Subcutaneous abdominal adipose tissue (tissue), 5 donors: Measurements from ENCODE around the gene TSPAN18.

ENCODE experiments used
- H3K27ac ChIP-seq: one replicate; pipeline ENCODE4 v1.7.0; 2013; ENCODE audit warnings: low read depth, mild to moderate bottlenecking, inconsistent platforms, low read length, moderate library complexity
- H3K27me3 ChIP-seq, 5 donors: one replicate each; pipeline ENCODE4 v1.7.0; 2013; ENCODE audit warnings: low read length in 5 of 5, inconsistent platforms in 1 of 5; ENCODE audit not compliant: control insufficient read depth in 5 of 5, insufficient read depth in 4 of 5
- H3K36me3 ChIP-seq, 5 donors: one replicate each; pipeline ENCODE4 v1.7.0; 2013; ENCODE audit warnings: low read length in 5 of 5; ENCODE audit not compliant: control insufficient read depth in 5 of 5, insufficient read depth in 5 of 5
- H3K4me1 ChIP-seq, 5 donors: one replicate each; pipeline ENCODE4 v1.7.0; 2013; ENCODE audit warnings: low read length in 5 of 5, mild to moderate bottlenecking in 3 of 5, moderate library complexity in 1 of 5; ENCODE audit not compliant: control insufficient read depth in 5 of 5, insufficient read depth in 5 of 5
- H3K4me3 ChIP-seq, 5 donors: one replicate each; pipeline ENCODE4 v1.7.0; 2013; ENCODE audit warnings: low read length in 5 of 5, low read depth in 1 of 5
- H3K9ac ChIP-seq, 5 donors: one replicate each; pipeline ENCODE4 v1.7.0; 2013; ENCODE audit warnings: low read length in 5 of 5, mild to moderate bottlenecking in 4 of 5, moderate library complexity in 3 of 5
- H3K9me3 ChIP-seq, 5 donors: one replicate each; pipeline ENCODE4 v1.7.0; 2013; ENCODE audit warnings: low read length in 5 of 5; ENCODE audit not compliant: control insufficient read depth in 5 of 5
- donor health status: healthy.
- donor health status: healthy.
- donor health status: healthy.
- donor health status: healthy.
- donor health status: healthy.

TSPAN18 gene

DNA sequence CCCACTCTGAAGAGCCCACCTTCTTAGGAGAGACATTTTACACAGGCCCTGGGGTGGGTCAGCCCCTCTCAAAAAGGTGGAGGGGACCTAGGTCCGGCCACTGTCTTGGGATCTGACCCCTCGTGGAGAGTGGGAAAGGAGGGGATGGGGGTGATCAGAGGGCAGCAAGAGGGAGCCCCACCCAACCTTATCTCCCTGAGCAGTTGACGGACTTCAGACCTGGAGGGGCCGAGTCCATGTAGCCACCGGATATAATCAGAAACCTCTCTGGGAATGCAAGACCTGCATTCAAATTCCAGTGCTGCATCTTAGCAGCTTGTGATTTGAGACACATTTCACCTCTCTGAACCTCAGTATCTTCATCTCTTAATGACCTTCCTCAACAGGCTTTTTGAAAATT lies 179.9 kb downstream of the TSPAN18 start:
- H3K9ac ChIP-seq = no peak overlapping the region
- peaks cover 0 to 12% (median 6%) of the 10 kb centered on the region in 5 donors for H3K4me1 ChIP-seq
- H3K27me3 ChIP-seq = peaks cover 0 to 2% (median 0%) of the 10 kb centered on the region in 5 donors
- no peak overlapping the region for H3K27ac ChIP-seq
- peaks cover 0 to 5% (median 0%) of the 10 kb centered on the region in 5 donors for H3K36me3 ChIP-seq
- H3K4me3 ChIP-seq = no peak overlapping the region
- H3K9me3 ChIP-seq = no peaks in the 10 kb centered on the region

DNA sequence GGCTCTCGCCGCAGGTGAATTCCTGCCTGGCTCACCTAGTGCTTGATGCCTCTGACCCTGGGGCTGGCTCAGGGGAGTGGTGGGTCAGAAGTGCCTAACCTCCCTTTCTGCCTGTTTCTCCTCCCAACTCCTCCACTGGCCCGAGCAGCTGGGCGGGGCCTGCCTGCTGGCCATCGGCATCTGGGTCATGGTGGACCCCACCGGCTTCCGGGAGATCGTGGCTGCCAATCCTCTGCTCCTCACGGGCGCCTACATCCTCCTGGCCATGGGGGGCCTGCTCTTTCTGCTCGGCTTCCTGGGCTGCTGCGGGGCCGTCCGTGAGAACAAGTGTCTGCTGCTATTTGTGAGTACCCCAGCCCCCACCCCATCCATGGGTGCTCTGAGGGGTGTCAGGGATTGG lies 182.8 kb downstream of the TSPAN18 start:
- Histone ChIP-seq H3K27ac (no peak overlapping the region), H3K4me3 (no peak overlapping the region), H3K9me3 (no peaks in the 10 kb centered on the region), H3K9ac (no peak overlapping the region), H3K4me1 (peaks cover 0 to 16% (median 6%) of the 10 kb centered on the region in 5 donors), H3K27me3 (peaks cover 0 to 2% (median 0%) of the 10 kb centered on the region in 5 donors), H3K36me3 (peaks cover 0 to 6% (median 0%) of the 10 kb centered on the region in 5 donors)

- no peak overlapping the region for H3K27ac ChIP-seq
- peaks cover 0 to 25% (median 16%) of the 10 kb centered on the region in 5 donors for H3K4me1 ChIP-seq
- no peak overlapping the region for H3K4me3 ChIP-seq
- H3K9ac ChIP-seq = no peak overlapping the region
- peaks cover 0 to 2% (median 0%) of the 10 kb centered on the region in 5 donors for H3K27me3 ChIP-seq
- peaks cover 0 to 12% (median 0%) of the 10 kb centered on the region in 5 donors for H3K36me3 ChIP-seq
- no peaks in the 10 kb centered on the region for H3K9me3 ChIP-seq
These were observed 183.8 kb downstream of the TSPAN18 start for GRCh38 chr11:44910591-44910990.

- H3K36me3 ChIP-seq = peaks cover 0 to 12% (median 0%) of the 10 kb centered on the region in 5 donors
- peaks cover 0 to 31% (median 21%) of the 10 kb centered on the region in 5 donors for H3K4me1 ChIP-seq
- H3K9me3 ChIP-seq = no peaks in the 10 kb centered on the region
- no peaks in the 10 kb centered on the region for H3K27me3 ChIP-seq
- H3K4me3 ChIP-seq = peak overlapping the region in 1 of 5 donors; percentile 38
- H3K27ac ChIP-seq = no peak overlapping the region
- H3K9ac ChIP-seq = no peak overlapping the region
These were observed 184.5 kb downstream of the TSPAN18 start for GRCh38 chr11:44911029-44911814.

- no peak overlapping the region for H3K4me3 ChIP-seq
- no peaks in the 10 kb centered on the region for H3K9me3 ChIP-seq
- peaks cover 0 to 37% (median 26%) of the 10 kb centered on the region in 5 donors for H3K4me1 ChIP-seq
- H3K9ac ChIP-seq = no peak overlapping the region
- H3K36me3 ChIP-seq = peaks cover 0 to 12% (median 0%) of the 10 kb centered on the region in 5 donors
- H3K27ac ChIP-seq = no peak overlapping the region
- no peaks in the 10 kb centered on the region for H3K27me3 ChIP-seq
These were observed 185.7 kb downstream of the TSPAN18 start for GRCh38 chr11:44912270-44912987.

DNA sequence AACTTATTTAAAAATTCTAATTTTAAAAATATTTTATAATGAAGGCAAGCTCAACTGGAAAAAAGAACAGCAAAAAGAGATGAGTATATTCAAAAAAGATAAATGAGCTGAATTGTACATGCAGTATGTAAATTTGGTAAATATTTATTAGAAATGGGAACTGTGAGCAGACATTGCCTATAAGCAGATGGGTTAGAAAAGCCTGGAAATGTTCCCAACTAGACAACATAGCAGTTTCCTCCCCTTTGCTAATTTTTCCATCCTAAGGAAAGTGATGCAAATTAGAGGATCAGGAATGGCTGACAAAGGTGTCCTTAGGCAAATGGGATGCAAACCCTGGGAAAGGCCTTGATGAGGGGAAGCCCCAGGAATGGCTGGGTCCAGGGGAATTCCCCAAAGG lies 186.7 kb downstream of the TSPAN18 start:
- no peak overlapping the region for H3K4me3 ChIP-seq
- H3K27me3 ChIP-seq = no peaks in the 10 kb centered on the region
- peaks cover 0 to 37% (median 26%) of the 10 kb centered on the region in 5 donors for H3K4me1 ChIP-seq
- no peak overlapping the region for H3K27ac ChIP-seq
- H3K9ac ChIP-seq = no peak overlapping the region
- H3K36me3 ChIP-seq = peaks cover 0 to 12% (median 0%) of the 10 kb centered on the region in 5 donors
- no peaks in the 10 kb centered on the region for H3K9me3 ChIP-seq

DNA sequence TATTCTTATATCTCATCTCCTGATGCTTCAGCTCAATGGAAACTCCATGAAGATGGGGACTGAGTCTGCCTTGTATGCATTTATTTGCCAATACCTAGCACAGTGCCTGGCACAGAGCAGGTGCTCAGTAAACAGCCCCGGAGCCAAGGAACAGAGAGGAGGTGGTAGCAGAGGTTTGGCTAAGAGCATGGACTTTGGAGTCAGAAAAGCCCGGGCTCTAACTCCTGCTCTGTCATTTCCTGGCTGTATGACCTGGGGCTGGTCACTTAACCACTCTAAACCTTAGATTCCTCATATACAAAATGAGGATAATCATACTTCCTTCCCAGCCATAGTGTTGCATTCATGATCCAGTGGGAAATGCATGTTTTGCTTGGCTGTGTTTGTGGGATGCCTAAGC lies 187.3 kb downstream of the TSPAN18 start:
- H3K4me1 ChIP-seq = peaks cover 0 to 37% (median 26%) of the 10 kb centered on the region in 5 donors
- peaks cover 0 to 13% (median 3%) of the 10 kb centered on the region in 5 donors for H3K36me3 ChIP-seq
- no peaks in the 10 kb centered on the region for H3K27me3 ChIP-seq
- no peak overlapping the region for H3K27ac ChIP-seq
- H3K4me3 ChIP-seq = no peak overlapping the region
- H3K9me3 ChIP-seq = no peaks in the 10 kb centered on the region
- H3K9ac ChIP-seq = no peak overlapping the region

DNA sequence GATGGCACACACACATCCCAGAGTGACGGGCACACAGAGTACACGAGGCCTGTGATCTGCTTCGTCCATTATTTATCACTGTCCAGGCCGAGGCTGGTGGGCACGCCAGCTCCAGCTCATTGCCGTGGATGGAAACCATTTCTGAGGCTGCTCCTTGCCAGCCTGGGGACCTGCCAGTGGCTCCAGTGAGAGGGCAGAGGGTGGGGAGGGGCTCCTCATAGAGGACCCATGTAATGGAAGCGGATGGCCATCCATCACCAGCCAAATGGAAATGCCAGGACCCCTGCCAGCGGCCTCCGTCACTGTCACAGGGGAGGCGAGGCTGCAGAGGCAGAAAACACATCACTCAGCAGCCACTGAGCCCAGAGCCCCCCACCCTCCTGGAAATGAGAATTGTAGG lies 188.2 kb downstream of the TSPAN18 start:
- H3K36me3 ChIP-seq = peaks cover 0 to 17% (median 12%) of the 10 kb centered on the region in 5 donors

DNA sequence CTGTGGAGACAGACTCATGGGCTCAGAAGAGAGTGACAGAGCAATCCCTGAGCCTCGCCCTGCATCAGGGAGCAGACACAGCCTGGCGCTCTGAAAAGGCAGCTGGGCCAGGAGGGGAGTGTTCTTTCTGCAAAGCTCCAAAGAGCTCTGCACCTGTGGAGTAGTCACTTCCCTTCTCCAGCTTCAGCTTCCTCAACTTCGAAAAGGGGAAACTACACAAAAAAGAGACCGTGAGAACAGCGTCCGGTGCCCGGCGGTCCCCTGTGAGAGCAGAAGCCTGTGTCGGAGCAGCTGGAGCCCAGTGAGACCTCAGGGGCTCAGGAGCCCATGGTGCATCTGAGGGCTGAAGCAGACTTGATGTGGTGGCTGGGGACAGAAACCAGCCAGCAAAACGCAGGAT lies 188.9 kb downstream of the TSPAN18 start:
- Histone ChIP-seq H3K27me3 (no peaks in the 10 kb centered on the region), H3K27ac (no peak overlapping the region), H3K36me3 (peaks cover 0 to 15% (median 14%) of the 10 kb centered on the region in 5 donors), H3K9me3 (no peaks in the 10 kb centered on the region), H3K4me3 (no peak overlapping the region), H3K4me1 (peaks cover 0 to 35% (median 26%) of the 10 kb centered on the region in 5 donors), H3K9ac (no peak overlapping the region)

More for the DNA sequence above, 188.2 kb downstream of the TSPAN18 start:
- Histone ChIP-seq H3K27me3 (no peaks in the 10 kb centered on the region), H3K4me3 (no peak overlapping the region), H3K4me1 (peaks cover 0 to 37% (median 26%) of the 10 kb centered on the region in 5 donors), H3K9me3 (no peaks in the 10 kb centered on the region), H3K27ac (no peak overlapping the region), H3K9ac (no peak overlapping the region)

DNA sequence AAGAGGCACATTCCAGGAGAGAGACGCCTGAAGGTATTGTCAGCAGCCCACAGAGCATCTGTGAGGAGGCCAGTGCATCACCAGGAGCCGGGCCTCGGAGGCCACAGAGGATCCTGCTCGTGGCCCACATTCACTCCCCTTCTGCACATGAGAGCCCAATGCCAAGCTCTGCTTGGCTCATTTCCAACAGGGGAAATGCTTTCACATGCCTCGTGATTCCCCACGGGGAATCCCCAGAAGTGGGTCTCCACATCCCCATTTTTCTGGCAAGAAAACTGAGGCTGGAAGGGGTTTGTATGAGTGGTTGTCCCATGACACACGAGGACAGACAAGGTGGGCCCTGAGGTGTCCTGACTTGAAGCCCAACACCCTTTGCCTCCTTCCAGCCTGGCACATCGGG lies 189.6 kb downstream of the TSPAN18 start:
- Histone ChIP-seq H3K9ac (no peak overlapping the region), H3K27me3 (no peaks in the 10 kb centered on the region), H3K9me3 (no peaks in the 10 kb centered on the region), H3K4me1 (peaks cover 0 to 28% (median 23%) of the 10 kb centered on the region in 5 donors), H3K4me3 (no peak overlapping the region), H3K36me3 (peaks cover 0 to 19% (median 14%) of the 10 kb centered on the region in 5 donors), H3K27ac (no peak overlapping the region)
